ENCODE measurements around the gene SNIP1. TPM values are rescaled to one million over a fixed set of nuclear protein-coding genes. Genes with fewer than 3 reads are reported as not detected.

The SNIP1 gene
- total RNA-seq, 1 donor from 2014 or later, result 18.2 TPM

DNA sequence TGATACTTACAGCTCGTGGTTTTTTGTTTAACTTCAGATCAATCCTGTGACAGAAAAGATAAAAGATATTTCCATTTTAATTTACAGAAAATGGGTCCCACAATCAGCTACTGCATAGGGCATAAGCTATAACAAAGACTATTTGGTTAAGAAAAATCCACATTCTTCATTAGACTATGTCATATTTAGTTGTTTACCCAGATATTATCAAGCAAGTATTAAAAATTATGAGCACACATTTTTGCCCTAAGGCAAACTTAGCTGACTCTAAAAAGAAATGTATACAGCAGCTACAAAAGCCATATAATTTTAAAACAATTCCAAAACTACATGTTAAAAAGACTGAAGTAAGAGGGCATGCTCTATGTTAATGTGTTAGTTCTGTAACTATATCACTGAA lies 58.2 kb downstream of the SNIP1 start:
- no peak overlapping the region for H3K27ac Mint-ChIP-seq
- no peaks in the 10 kb centered on the region for H3K27me3 Mint-ChIP-seq
- H3K9me3 Mint-ChIP-seq, result no peaks in the 10 kb centered on the region
- no peak overlapping the region for H3K4me3 Mint-ChIP-seq
- DNase-seq (ENCODE audit: extremely low spot score, unreplicated experiment), result no peak
- H3K4me1 Mint-ChIP-seq (ENCODE audit: unreplicated experiment), result no peaks in the 10 kb centered on the region
- H3K36me3 Mint-ChIP-seq, result peaks cover 14% of the 10 kb centered on the region
- no peak for TF ChIP-seq CTCF (conservative IDR thresholded peaks at IDR 0.05)

GRCh38 chr1:37493336-37494098 lies 60.6 kb downstream of the SNIP1 start:
- no peak for DNase-seq (ENCODE audit: extremely low spot score, unreplicated experiment)
- H3K27ac Mint-ChIP-seq, result no peak overlapping the region
- no peaks in the 10 kb centered on the region for H3K9me3 Mint-ChIP-seq
- TF ChIP-seq CTCF (conservative IDR thresholded peaks at IDR 0.05), result no peak
- no peaks in the 10 kb centered on the region for H3K4me1 Mint-ChIP-seq (ENCODE audit: unreplicated experiment)
- no peak overlapping the region for H3K4me3 Mint-ChIP-seq
- peaks cover 7% of the 10 kb centered on the region for H3K36me3 Mint-ChIP-seq
- no peaks in the 10 kb centered on the region for H3K27me3 Mint-ChIP-seq

DNA sequence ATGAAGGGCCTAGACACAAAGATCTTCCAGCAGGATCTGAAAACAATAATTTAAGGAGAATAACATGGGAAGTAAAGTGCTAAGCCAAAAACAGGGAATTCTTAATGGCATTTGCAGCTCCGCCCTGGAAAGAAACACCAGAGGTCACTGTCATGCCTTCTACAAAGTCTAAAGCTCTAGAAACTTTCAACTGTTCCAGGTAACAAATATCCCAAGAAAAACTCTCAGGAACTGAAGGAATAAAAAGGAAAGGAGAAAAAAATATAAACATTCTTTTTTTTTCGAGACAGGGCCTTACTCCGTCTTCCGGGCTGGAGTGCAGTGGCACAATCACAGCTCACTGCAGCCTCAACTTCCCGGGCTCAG lies 66.5 kb downstream of the SNIP1 start:
- Mint-ChIP-seq H3K27me3 (no peaks in the 10 kb centered on the region), H3K27ac (peak overlapping the region; percentile 82), H3K4me1 (ENCODE audit: unreplicated experiment) (peaks cover 6% of the 10 kb centered on the region), H3K9me3 (no peaks in the 10 kb centered on the region), H3K36me3 (no peaks in the 10 kb centered on the region), H3K4me3 (no peak overlapping the region)
- no peak for TF ChIP-seq CTCF (conservative IDR thresholded peaks at IDR 0.05)
- DNase-seq (ENCODE audit: extremely low spot score, unreplicated experiment), result no peak

DNA sequence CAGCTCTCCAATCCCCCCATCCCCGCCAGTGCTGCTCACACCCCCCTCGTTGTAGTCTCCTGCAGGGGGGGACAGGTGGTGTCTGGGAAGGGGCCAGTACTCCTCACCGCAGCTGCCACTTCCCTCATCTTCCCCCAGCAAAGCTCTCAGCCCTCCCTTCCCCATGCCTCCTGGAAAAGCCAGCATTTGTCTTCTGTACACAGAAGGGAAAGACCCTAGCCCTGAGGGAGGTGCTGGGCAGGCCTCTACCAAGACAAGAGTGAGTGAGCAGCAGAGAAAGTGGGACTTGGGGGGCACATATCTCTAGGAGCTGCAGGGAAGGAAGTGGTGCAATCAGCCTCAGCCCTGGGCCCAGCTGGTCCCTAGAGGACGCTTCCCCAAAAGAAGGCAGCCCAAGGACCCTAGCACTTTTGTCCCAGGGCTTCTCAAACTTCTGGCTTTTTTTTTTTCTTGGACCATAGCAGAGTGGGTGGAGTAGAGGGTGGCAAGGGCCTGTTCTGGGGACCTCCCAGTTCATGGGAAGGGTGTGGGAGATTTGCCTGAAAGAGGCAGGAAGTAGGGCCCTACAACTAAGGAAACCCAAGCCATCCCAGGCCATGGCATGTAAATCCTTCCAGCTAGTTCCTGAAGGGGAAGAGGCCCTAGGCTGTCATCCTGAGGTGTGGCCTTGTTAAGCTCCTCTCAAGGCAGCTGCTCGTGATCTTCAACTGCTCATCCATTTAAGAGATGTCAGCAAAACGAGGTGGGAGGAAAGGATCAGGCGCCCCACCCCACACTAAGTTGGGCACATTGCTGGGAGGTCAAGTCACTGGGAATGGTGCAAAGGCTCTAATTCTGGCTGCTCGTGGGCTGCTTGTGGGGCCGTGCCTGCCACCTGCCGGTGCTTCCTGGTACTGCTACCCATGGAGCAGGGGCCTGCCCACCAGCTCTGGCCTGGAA lies 67.1 kb downstream of the SNIP1 start:
- no peaks in the 10 kb centered on the region for H3K9me3 Mint-ChIP-seq
- H3K4me1 Mint-ChIP-seq (ENCODE audit: unreplicated experiment), result peaks cover 6% of the 10 kb centered on the region
- peak overlapping the region; percentile 82 for H3K27ac Mint-ChIP-seq
- H3K4me3 Mint-ChIP-seq, result no peak overlapping the region
- H3K27me3 Mint-ChIP-seq, result no peaks in the 10 kb centered on the region
- peak; percentile 84 for DNase-seq (ENCODE audit: extremely low spot score, unreplicated experiment)
- TF ChIP-seq CTCF (conservative IDR thresholded peaks at IDR 0.05), result peak; percentile 94
- no peaks in the 10 kb centered on the region for H3K36me3 Mint-ChIP-seq

DNA sequence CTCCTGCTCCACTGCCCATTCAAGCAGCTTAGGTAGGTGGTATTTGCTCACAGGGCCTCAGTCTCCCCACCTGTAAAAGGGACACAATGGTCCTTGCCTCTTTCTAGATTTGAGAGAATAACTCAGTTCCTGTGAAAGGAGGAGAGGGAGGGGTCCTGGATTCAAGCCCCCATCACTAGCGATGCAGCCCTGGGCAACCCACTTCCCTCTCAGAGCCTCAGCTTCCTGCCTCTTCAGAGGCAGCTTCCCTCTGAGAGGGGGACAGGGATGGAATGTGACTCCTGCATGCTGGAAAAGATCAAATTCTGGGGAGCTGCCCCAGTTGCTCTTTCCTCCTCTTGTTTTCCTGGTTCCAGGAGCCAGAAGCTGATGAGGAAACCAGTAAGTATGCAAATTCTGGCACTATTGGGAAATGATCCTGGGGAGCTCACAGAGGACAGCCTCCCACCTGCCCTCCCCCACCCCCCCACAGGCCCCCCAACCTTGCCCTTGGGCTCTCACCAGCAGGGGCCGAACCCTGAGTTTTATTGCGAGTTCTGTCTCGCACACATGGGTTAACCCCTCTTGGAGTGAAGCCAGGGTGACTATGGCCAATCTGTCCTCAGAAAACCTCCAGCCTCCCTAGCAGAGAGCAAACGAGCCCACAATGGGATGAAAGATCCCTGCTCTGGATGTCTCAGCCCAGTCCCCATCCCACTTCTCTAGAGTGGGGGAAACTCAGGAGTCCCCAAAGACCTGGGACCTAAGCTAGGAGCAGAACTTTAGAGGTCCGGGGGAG lies 68.0 kb downstream of the SNIP1 start:
- TF ChIP-seq CTCF (conservative IDR thresholded peaks at IDR 0.05), result no peak
- DNase-seq (ENCODE audit: extremely low spot score, unreplicated experiment), result no peak
- H3K27me3 Mint-ChIP-seq, result no peaks in the 10 kb centered on the region
- no peak overlapping the region for H3K27ac Mint-ChIP-seq
- H3K4me3 Mint-ChIP-seq, result no peak overlapping the region
- H3K36me3 Mint-ChIP-seq, result no peaks in the 10 kb centered on the region
- H3K4me1 Mint-ChIP-seq (ENCODE audit: unreplicated experiment), result peaks cover 6% of the 10 kb centered on the region
- no peaks in the 10 kb centered on the region for H3K9me3 Mint-ChIP-seq

Measured in type B pancreatic cell (in vitro differentiated cells).